ENCODE data around the gene SEC14L1.

SEC14L1 gene

GRCh38 chr17:77247048-77247541 is 106.3 kb downstream of the SEC14L1 start:
- CTCF ChIA-PET, result interaction anchor here (0.5 to 1.9 kb wide), 16 partner anchors 9 to 573 kb away, joined by 3 to 26 read pairs (median 4); no protein-coding TSS in a partner anchor
- TF ChIP-seq ZNF837 (tag by site-specific recombination; IDR thresholded peaks at IDR 0.05) (no peak), ZNF10 (tag by site-specific recombination; IDR thresholded peaks at IDR 0.05) (no peak), OVOL3 (tag by site-specific recombination; IDR thresholded peaks at IDR 0.05) (no peak), ZNF626 (tag by site-specific recombination; IDR thresholded peaks at IDR 0.05) (no peak), GFI1B (tag by site-specific recombination; IDR thresholded peaks at IDR 0.05) (no peak), PRDM4 (tag by site-specific recombination; IDR thresholded peaks at IDR 0.05) (no peak), REST (tag by site-specific recombination; IDR thresholded peaks at IDR 0.05) (no peak; the same call in 1 of the 2 replicates), HOXA7 (CRISPR knock-in tag; IDR thresholded peaks at IDR 0.05; ENCODE audit: borderline replicate concordance) (no peak), ZNF561 (tag by site-specific recombination; IDR thresholded peaks at IDR 0.05; ENCODE audit: borderline replicate concordance) (peak; percentile 86), ZNF660 (tag by site-specific recombination; IDR thresholded peaks at IDR 0.05) (no peak; the same call in 1 of the 2 replicates), ZNF600 (tag by site-specific recombination; IDR thresholded peaks at IDR 0.05) (peak; percentile 72), EGR2 (tag by site-specific recombination; IDR thresholded peaks at IDR 0.05; ENCODE audit: low read depth) (no peak), ZBTB17 (tag by site-specific recombination; IDR thresholded peaks at IDR 0.05) (peak; percentile 44), ZNF335 (tag by site-specific recombination; conservative IDR thresholded peaks at IDR 0.05) (peak; percentile 80), RBAK (tag by site-specific recombination; IDR thresholded peaks at IDR 0.05) (no peak), ZNF530 (tag by site-specific recombination; IDR thresholded peaks at IDR 0.05; ENCODE audit: low read depth) (no peak), ZNF777 (tag by site-specific recombination; IDR thresholded peaks at IDR 0.05; ENCODE audit: borderline replicate concordance) (no peak), ZNF645 (tag by site-specific recombination; IDR thresholded peaks at IDR 0.05) (no peak), MEIS1 (CRISPR knock-in tag; IDR thresholded peaks at IDR 0.05; ENCODE audit: borderline replicate concordance) (no peak), ZNF239 (tag by site-specific recombination; IDR thresholded peaks at IDR 0.05) (no peak), SP2 (tag by site-specific recombination; IDR thresholded peaks at IDR 0.05) (0 out of 2 replicates have a peak, but pooled peaks have one; percentile 17), ZEB2 (tag by site-specific recombination; IDR thresholded peaks at IDR 0.05) (no peak; the same call in 1 of the 2 replicates), ZNF670 (tag by site-specific recombination; IDR thresholded peaks at IDR 0.05; ENCODE audit: low read depth) (no peak), ZNF266 (tag by site-specific recombination; IDR thresholded peaks at IDR 0.05; ENCODE audit: low read depth) (no peak), ZNF544 (tag by site-specific recombination; IDR thresholded peaks at IDR 0.05) (no peak), ZBTB48 (tag by site-specific recombination; IDR thresholded peaks at IDR 0.05) (peak; percentile 52; the same call in 1 of the 2 replicates), KLF10 (tag by site-specific recombination; IDR thresholded peaks at IDR 0.05) (no peak), ZNF610 (tag by site-specific recombination; IDR thresholded peaks at IDR 0.05; ENCODE audit: borderline replicate concordance) (peak; percentile 27; the same call in 1 of the 2 replicates)

More at GRCh38 chr17:77247048-77247541, 106.3 kb downstream of the SEC14L1 start:
- no peaks in the 10 kb centered on the region for H3K36me3 ChIP-seq (ENCODE audit: control insufficient read depth in 2 of 2, insufficient read depth in 1 of 2, low read length in 2 of 2)
- POLR2A ChIA-PET, result interaction anchor here (0.6 kb wide), 1 partner anchor 176 kb away, joined by 4 read pairs; no protein-coding TSS in a partner anchor
- H3K27ac ChIP-seq (ENCODE audit: extremely low read depth, low read depth, low read length), result no peak overlapping the region; the same call in 1 of the 2 replicates
- no peaks in the 10 kb centered on the region for H3K9me3 ChIP-seq (ENCODE audit: control insufficient read depth, insufficient read depth, low read depth, low read length)
- 0 out of 2 replicates have a peak, but pooled peaks cover 2% of the 10 kb centered on the region for H3K4me1 ChIP-seq (ENCODE audit: control insufficient read depth, insufficient read depth, low read length)
- peak overlapping the region; percentile 30 for H3K4me3 ChIP-seq (ENCODE audit: low read depth, low read length)
